Astrocyte (in vitro differentiated cells and primary cell): Measurements from ENCODE around the gene LSM4. TPM values are rescaled to one million over a fixed set of nuclear protein-coding genes. Genes with fewer than 3 reads are reported as not detected.
A peak's percentile ranks its signal among the peaks of the same experiment; 100 is the strongest.

Experiments
- DNase-seq: peaks from one replicate; pipeline ENCODE4 v3.0.0-alpha.2; 2010; ENCODE audit warnings: low read depth
- FAIRE-seq: peaks from 2 replicates; lab custom pipeline; 2011; peaks lifted over from hg19 to GRCh38; lab: Jason Lieb, UNC
- H2AFZ ChIP-seq: 2 replicates; pipeline ENCODE4 v1.6.0; 2012; ENCODE audit warnings: low read depth, low read length, inconsistent platforms
- H3K27ac ChIP-seq: 2 replicates; pipeline ENCODE4 v1.5.1; 2011; ENCODE audit warnings: low read depth, low read length, inconsistent platforms
- H3K27me3 ChIP-seq: 2 replicates; pipeline ENCODE4 v1.6.0; 2011; ENCODE audit warnings: low read length, inconsistent platforms; ENCODE audit not compliant: insufficient read depth
- H3K36me3 ChIP-seq: 2 replicates; pipeline ENCODE4 v1.5.1; 2011; ENCODE audit warnings: low read length, inconsistent platforms; ENCODE audit not compliant: insufficient read depth
- H3K4me1 ChIP-seq: 2 replicates; pipeline ENCODE4 v1.5.1; 2011; ENCODE audit warnings: low read length, inconsistent platforms; ENCODE audit not compliant: insufficient read depth
- H3K4me2 ChIP-seq: 2 replicates; pipeline ENCODE4 v1.6.0; 2012; ENCODE audit warnings: low read length, inconsistent platforms
- H3K4me3 ChIP-seq: 2 replicates; pipeline ENCODE4 v1.5.1; 2011; ENCODE audit warnings: low read depth, mild to moderate bottlenecking, low read length, inconsistent platforms; ENCODE audit not compliant: insufficient read depth
- H3K79me2 ChIP-seq: 2 replicates; pipeline ENCODE4 v1.6.0; 2012; ENCODE audit warnings: mild to moderate bottlenecking, low read length, inconsistent platforms; ENCODE audit not compliant: insufficient read depth
- H3K9ac ChIP-seq: 2 replicates; pipeline ENCODE4 v1.6.0; 2012; ENCODE audit warnings: mild to moderate bottlenecking, low read length, inconsistent platforms
- H3K9me3 ChIP-seq: 2 replicates; pipeline ENCODE4 v1.5.1; 2012; ENCODE audit warnings: low read depth, mild to moderate bottlenecking, low read length, inconsistent platforms; ENCODE audit not compliant: insufficient read depth
- H4K20me1 ChIP-seq: 2 replicates; pipeline ENCODE4 v1.6.0; 2012; ENCODE audit warnings: low read length, inconsistent platforms; ENCODE audit not compliant: insufficient read depth
- H3K27ac Mint-ChIP-seq: one replicate; pipeline ENCODE4 v1.8.0; 2021; ENCODE audit warnings: mild to moderate bottlenecking, mixed read lengths; ENCODE audit not compliant: unreplicated experiment
- H3K27me3 Mint-ChIP-seq: one replicate; pipeline ENCODE4 v1.8.0; 2021; ENCODE audit warnings: low read depth, mixed read lengths; ENCODE audit not compliant: unreplicated experiment
- H3K36me3 Mint-ChIP-seq: one replicate; pipeline ENCODE4 v1.8.0; 2021; ENCODE audit warnings: low read depth, mixed read lengths; ENCODE audit not compliant: unreplicated experiment
- H3K4me1 Mint-ChIP-seq: one replicate; pipeline ENCODE4 v1.8.0; 2021; ENCODE audit warnings: low read depth, mixed read lengths; ENCODE audit not compliant: unreplicated experiment
- H3K4me3 Mint-ChIP-seq: one replicate; pipeline ENCODE4 v1.8.0; 2021; ENCODE audit warnings: mild to moderate bottlenecking, moderate library complexity, mixed read lengths; ENCODE audit not compliant: unreplicated experiment
- H3K9me3 Mint-ChIP-seq: one replicate; pipeline ENCODE4 v1.8.0; 2021; ENCODE audit warnings: mild to moderate bottlenecking, mixed read lengths; ENCODE audit not compliant: unreplicated experiment
- CTCF ChIP-seq: IDR thresholded peaks from 2 replicates; pipeline ENCODE4 v1.5.1; 2011; ENCODE audit warnings: low read depth, mild to moderate bottlenecking, inconsistent platforms, low read length, moderate library complexity; ENCODE audit not compliant: insufficient read depth
- EZH2 ChIP-seq: IDR thresholded peaks from 2 replicates; pipeline ENCODE4 v1.6.1; 2012; ENCODE audit warnings: mild to moderate bottlenecking, low read length, inconsistent platforms; ENCODE audit not compliant: insufficient read depth
- total RNA-seq: library from RNA; stranded (reverse); gene quantifications from 2 replicates; pipeline ENCODE4 v1.2.1, GENCODE V29; 2021

LSM4 gene
- total RNA-seq, 1 donor from 2014 or later = 127 TPM

GRCh38 chr19:18342090-18342632 lies 19.3 kb upstream of the LSM4 start:
- Histone ChIP-seq H3K4me2 (no peak overlapping the region), H2AFZ (no peak overlapping the region), H3K27me3 (no peaks in the 10 kb centered on the region), H3K9ac (no peak overlapping the region), H3K27ac (no peak overlapping the region), H3K36me3 (no peaks in the 10 kb centered on the region), H4K20me1 (no peaks in the 10 kb centered on the region), H3K4me1 (peaks cover 17% of the 10 kb centered on the region), H3K4me3 (no peak overlapping the region), H3K9me3 (no peaks in the 10 kb centered on the region), H3K79me2 (peaks cover 2% of the 10 kb centered on the region)
- DNase-seq (no peak), FAIRE-seq (no peak)
- Mint-ChIP-seq H3K36me3 (peaks cover 16% of the 10 kb centered on the region), H3K27me3 (peaks cover 6% of the 10 kb centered on the region), H3K4me3 (peak overlapping the region; percentile 2), H3K9me3 (no peaks in the 10 kb centered on the region), H3K4me1 (peaks cover 2% of the 10 kb centered on the region), H3K27ac (no peak overlapping the region)
- TF ChIP-seq EZH2 (no peak), CTCF (no peak)

- no peaks in the 10 kb centered on the region for H4K20me1 ChIP-seq
- H3K27ac ChIP-seq = no peak overlapping the region
- H3K4me1 ChIP-seq = peaks cover 17% of the 10 kb centered on the region
- peak overlapping the region; percentile 80 for H2AFZ ChIP-seq
- FAIRE-seq (no peak), DNase-seq (peak; percentile 22)
- H3K4me2 ChIP-seq = peak overlapping the region; percentile 99
- H3K4me3 ChIP-seq = peak overlapping the region; percentile 70
- H3K27me3 Mint-ChIP-seq = peaks cover 4% of the 10 kb centered on the region
- no peaks in the 10 kb centered on the region for H3K9me3 ChIP-seq
- H3K27ac Mint-ChIP-seq = peak overlapping the region; percentile 2
- peak overlapping the region; percentile 86 for H3K4me3 Mint-ChIP-seq
- H3K27me3 ChIP-seq = no peaks in the 10 kb centered on the region
- no peak for TF ChIP-seq EZH2
- no peak for TF ChIP-seq CTCF
- peaks cover 2% of the 10 kb centered on the region for H3K4me1 Mint-ChIP-seq
- H3K79me2 ChIP-seq = peaks cover 2% of the 10 kb centered on the region
- H3K36me3 Mint-ChIP-seq = peaks cover 15% of the 10 kb centered on the region
- no peaks in the 10 kb centered on the region for H3K9me3 Mint-ChIP-seq
- no peaks in the 10 kb centered on the region for H3K36me3 ChIP-seq
- H3K9ac ChIP-seq = peak overlapping the region; percentile 77
Measured at GRCh38 chr19:18340990-18341868, 18.4 kb upstream of the LSM4 start.
